HCT116 (cell line): Measurements from ENCODE around the gene IL17RD. TPM values are rescaled to one million over a fixed set of nuclear protein-coding genes. Genes with fewer than 3 reads are reported as not detected.

Source experiments
- ATAC-seq: fragments of 200-7000 bp; cut with Tn5 transposase; 2 replicates; pipeline ENCODE4 v1.9.1; 2020; ENCODE audit warnings: mild to moderate bottlenecking, moderate library complexity
- BruUV-seq: library from RNA; stranded (reverse); fragments of 400-500 nt; replicated peaks from 2 replicates; lab custom pipeline; 2021; lab: Mats Ljungman, UMichigan
- CTCF ChIA-PET: fragments of 300-600 bp; sonication (Branson Sonifier 250); formaldehyde crosslinking; loops from one replicate; lab custom pipeline; 2021; ENCODE audit warnings: antibody characterized with exemption; lab: Charles Lee
- POLR2A ChIA-PET: fragments of 300-600, 350-600 bp; sonication (Branson Sonifier 250); formaldehyde crosslinking; loops from one replicate; lab custom pipeline; 2021; ENCODE audit warnings: antibody characterized with exemption; lab: Charles Lee
- RAD21 ChIA-PET, 2 experiments: fragments of 300-600 bp; sonication (Branson Sonifier 250); formaldehyde crosslinking; loops; one replicate each; lab custom pipeline; 2023; ENCODE audit warnings: low total read pairs in 2 of 2; ENCODE audit not compliant: uncharacterized antibody in 2 of 2, unreplicated experiment in 2 of 2, low non-redundant PET in 1 of 2; lab: Charles Lee
- DNase-seq: peaks from one replicate; pipeline ENCODE4 v3.0.0-alpha.2; 2010; ENCODE audit warnings: low read depth, low spot score
- H2AFZ ChIP-seq: fragments of 200-600 bp; shearing (Covaris generic), sonication (generic); 2 replicates; pipeline ENCODE4 v1.6.1; 2017; ENCODE audit warnings: low read depth, mixed run types, mixed read lengths, antibody characterized with exemption, low read length; ENCODE audit not compliant: poor library complexity, severe bottlenecking
- H3K27ac ChIP-seq: 2 replicates; pipeline ENCODE4 v1.5.1; 2012; ENCODE audit warnings: low read depth, low read length
- H3K27me3 ChIP-seq: fragments of 200-600 bp; sonication (generic); 2 replicates; pipeline ENCODE4 v1.6.1; 2016; ENCODE audit warnings: mixed run types, low read length, mixed read lengths; ENCODE audit not compliant: insufficient read depth
- H3K36me3 ChIP-seq, 2 experiments: fragments of 200-500 bp in 1 of 2; fragments of 200-600 bp in 1 of 2; sonication (Bioruptor generic) in 1 of 2; sonication (generic) in 1 of 2; 2 replicates each; pipeline versions ENCODE4 v1.5.1 to v1.6.1; 2014 to 2016; ENCODE audit warnings: low read length in 2 of 2, inconsistent platforms in 1 of 2, mixed read lengths in 1 of 2, mixed run types in 1 of 2; ENCODE audit not compliant: insufficient read depth in 2 of 2, control insufficient read depth in 1 of 2
- H3K4me1 ChIP-seq, 2 experiments: fragments of 200-600 bp in 1 of 2; sonication (generic) in 1 of 2; 2 replicates each; pipeline versions ENCODE4 v1.5.1 to v1.6.1; 2012 to 2017; ENCODE audit warnings: low read length in 2 of 2, inconsistent platforms in 1 of 2, mild to moderate bottlenecking in 1 of 2, mixed read lengths in 1 of 2, mixed run types in 1 of 2, moderate library complexity in 1 of 2; ENCODE audit not compliant: insufficient read depth in 2 of 2, control insufficient read depth in 1 of 2
- H3K4me2 ChIP-seq: fragments of 200-600 bp; sonication (generic); 2 replicates; pipeline ENCODE4 v1.6.1; 2017; ENCODE audit warnings: mixed run types, low read length, mixed read lengths
- H3K4me3 ChIP-seq, 2 experiments: fragments of 200-600 bp in 1 of 2; sonication (generic) in 1 of 2; replicated peaks in 1 of 2; 2 replicates each; pipeline ENCODE4 v1.5.1; 2011 to 2016; ENCODE audit warnings: low read length in 2 of 2, control low read depth in 1 of 2, low read depth in 1 of 2, mild to moderate bottlenecking in 1 of 2, mixed read lengths in 1 of 2, mixed run types in 1 of 2
- H3K79me2 ChIP-seq: fragments of 200-600 bp; sonication (generic); 2 replicates; pipeline ENCODE4 v1.6.1; 2017; ENCODE audit warnings: mild to moderate bottlenecking, mixed run types, low read length, moderate library complexity, mixed read lengths; ENCODE audit not compliant: insufficient read depth
- H3K9ac ChIP-seq: fragments of 200-600 bp; sonication (generic); 2 replicates; pipeline ENCODE4 v1.6.1; 2016; ENCODE audit warnings: low read length, mixed read lengths
- H3K9me2 ChIP-seq: fragments of 200-600 bp; sonication (generic), shearing (Covaris generic); 2 replicates; pipeline ENCODE4 v1.6.1; 2017; ENCODE audit warnings: mixed run types, mild to moderate bottlenecking, moderate library complexity; ENCODE audit not compliant: insufficient read depth
- H3K9me3 ChIP-seq, 2 experiments: fragments of 200-500 bp in 1 of 2; fragments of 200-600 bp in 1 of 2; sonication (Bioruptor generic) in 1 of 2; sonication (generic) in 1 of 2; 2 replicates each; pipeline ENCODE4 v1.6.1; 2014 to 2017; ENCODE audit warnings: low read length in 2 of 2, mixed read lengths in 2 of 2, inconsistent platforms in 1 of 2, low read depth in 1 of 2, mild to moderate bottlenecking in 1 of 2, mixed run types in 1 of 2, moderate library complexity in 1 of 2; ENCODE audit not compliant: control insufficient read depth in 1 of 2, insufficient read depth in 1 of 2
- H4K20me1 ChIP-seq: fragments of 200-600 bp; sonication (generic), shearing (Covaris generic); 2 replicates; pipeline ENCODE4 v1.6.1; 2017; ENCODE audit warnings: mixed run types, mild to moderate bottlenecking, moderate library complexity; ENCODE audit not compliant: insufficient read depth
- CTCF ChIP-seq, 3 experiments: fragments of 200-600 bp in 1 of 3; sonication (generic) in 1 of 3; IDR thresholded peaks in 2 of 3; conservative IDR thresholded peaks in 1 of 3; 2 replicates each; pipeline ENCODE4 v1.5.1; 2012 to 2017; ENCODE audit warnings: low read depth in 2 of 3, low read length in 2 of 3, antibody characterized with exemption in 1 of 3, borderline replicate concordance in 1 of 3, control low read depth in 1 of 3, mild to moderate bottlenecking in 1 of 3, mixed read lengths in 1 of 3, mixed run types in 1 of 3, moderate library complexity in 1 of 3; ENCODE audit not compliant: insufficient read depth in 1 of 3
- EZH2phosphoT487 ChIP-seq: fragments of 200-600 bp; IDR thresholded peaks from 2 replicates; pipeline ENCODE4 v1.6.1; 2018; ENCODE audit warnings: antibody characterized with exemption, borderline replicate concordance
- FOSL1 ChIP-seq: IDR thresholded peaks from 2 replicates; pipeline ENCODE4 v1.6.1; 2012; ENCODE audit warnings: low read depth
- POLR2A ChIP-seq: IDR thresholded peaks from 2 replicates; pipeline ENCODE4 v1.7.0; 2011; ENCODE audit warnings: borderline replicate concordance; ENCODE audit not compliant: insufficient read depth, insufficient read length; ENCODE audit errors: extremely low read depth
- RAD21 ChIP-seq: IDR thresholded peaks from 2 replicates; pipeline ENCODE4 v1.6.1; 2012; ENCODE audit warnings: low read depth, mild to moderate bottlenecking
- SP1 ChIP-seq: IDR thresholded peaks from 2 replicates; pipeline ENCODE4 v1.6.1; 2012; ENCODE audit warnings: low read depth
- TCF7L2 ChIP-seq: IDR thresholded peaks from 2 replicates; pipeline ENCODE4 v1.7.0; 2011; ENCODE audit warnings: borderline replicate concordance, inconsistent platforms; ENCODE audit not compliant: insufficient read depth, insufficient read length; ENCODE audit errors: extremely low read depth
- ZBTB33 ChIP-seq: IDR thresholded peaks from 2 replicates; pipeline ENCODE4 v1.6.1; 2011; ENCODE audit warnings: mild to moderate bottlenecking, low read length, moderate library complexity; ENCODE audit not compliant: insufficient replicate concordance; ENCODE audit errors: extremely low read depth
- ZFX ChIP-seq: fragments of 450-650 bp; IDR thresholded peaks from 2 replicates; pipeline ENCODE4 v1.6.1; 2017
- intact Hi-C: fragments of 100-400 bp; cut with micrococcal nuclease; formaldehyde crosslinking; loops from 2 replicates; pipeline ENCODE4 v1.10.0; 2022
- total RNA-seq: library from RNA; stranded (reverse); gene quantifications from one replicate; pipeline ENCODE4 v1.2.1, GENCODE V29; 2021; ENCODE audit not compliant: unreplicated experiment
- TF ChIP-seq, protein P1 (sequence below): IDR thresholded peaks from 2 replicates; pipeline ENCODE4 v1.6.1; 2012

Gene IL17RD
- total RNA-seq, 1 experiment from 2014 or later: 12.3 TPM

- CTCF ChIA-PET: no interaction called here
- no peaks in the 10 kb centered on the region for H3K4me1 ChIP-seq
- H3K79me2 ChIP-seq: no peaks in the 10 kb centered on the region
- POLR2A ChIA-PET: no interaction called here
- H3K9me3 ChIP-seq: no peaks in the 10 kb centered on the region
- H4K20me1 ChIP-seq: no peaks in the 10 kb centered on the region; the same call in 1 of the 2 replicates
- no peak overlapping the region for H3K4me2 ChIP-seq
- H3K27ac ChIP-seq: no peak overlapping the region
- RAD21 ChIA-PET: no interaction called here
- no TSS peak for BruUV-seq
- no peaks in the 10 kb centered on the region; the same call in 1 of the 2 replicates for H3K9me2 ChIP-seq
- no peak overlapping the region for H2AFZ ChIP-seq
- intact Hi-C loops: no loop called here
- DNase-seq (no peak), ATAC-seq (no peak)
- no peaks in the 10 kb centered on the region for H3K27me3 ChIP-seq
- H3K4me3 ChIP-seq: no peak overlapping the region
- H3K9ac ChIP-seq: no peak overlapping the region
- H3K36me3 ChIP-seq: no peaks in the 10 kb centered on the region
- no peak for TF ChIP-seq TCF7L2
- TF ChIP-seq POLR2A: no peak
- no peak for TF ChIP-seq ZFX
Observed at GRCh38 chr3:57142411-57142723, 22.8 kb downstream of the IL17RD start.

DNA sequence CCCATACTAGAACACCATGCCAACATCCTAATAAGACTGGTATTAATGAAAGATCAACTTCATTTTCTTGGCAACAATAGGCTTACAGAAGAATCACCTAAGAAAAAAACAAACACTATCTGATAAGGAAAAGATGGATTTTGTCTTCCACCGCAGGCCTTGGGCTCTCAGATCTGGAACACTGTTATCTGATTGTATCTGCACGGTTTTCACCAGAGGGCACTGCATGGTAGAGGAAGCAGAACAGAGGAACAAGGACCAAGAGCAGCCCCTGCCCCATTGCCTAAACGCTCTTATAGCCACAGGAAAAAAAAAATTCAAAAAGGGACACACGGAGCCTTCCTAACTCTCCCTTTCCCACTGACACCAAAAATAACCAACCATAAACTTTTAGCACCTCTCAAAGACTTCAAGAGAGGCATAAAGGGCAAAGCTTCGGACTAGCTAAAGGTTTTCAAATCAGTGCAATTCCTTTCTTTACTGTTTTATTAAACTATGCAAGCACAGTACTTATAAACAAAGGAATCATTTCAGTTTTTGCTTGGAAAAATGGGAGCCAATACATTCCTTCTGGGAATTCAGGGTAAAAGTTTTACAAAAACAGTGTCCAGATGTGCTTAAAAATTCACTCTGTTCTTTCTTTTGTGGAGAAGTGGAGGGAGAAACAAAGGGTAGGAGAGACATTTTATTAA, 23.3 kb downstream of the IL17RD start:
- DNase-seq (no peak), ATAC-seq (no peak)
- H4K20me1 ChIP-seq: no peaks in the 10 kb centered on the region; the same call in 1 of the 2 replicates
- ChIA-PET RAD21 (no interaction called here), CTCF (no interaction called here), POLR2A (no interaction called here)
- H3K79me2 ChIP-seq: no peaks in the 10 kb centered on the region
- H3K36me3 ChIP-seq: no peaks in the 10 kb centered on the region
- H3K27ac ChIP-seq: no peak overlapping the region
- no peak overlapping the region for H2AFZ ChIP-seq
- no peaks in the 10 kb centered on the region; the same call in 1 of the 2 replicates for H3K9me2 ChIP-seq
- no peak overlapping the region for H3K4me3 ChIP-seq
- no peak for TF ChIP-seq EZH2phosphoT487
- TF ChIP-seq, protein P1, sequence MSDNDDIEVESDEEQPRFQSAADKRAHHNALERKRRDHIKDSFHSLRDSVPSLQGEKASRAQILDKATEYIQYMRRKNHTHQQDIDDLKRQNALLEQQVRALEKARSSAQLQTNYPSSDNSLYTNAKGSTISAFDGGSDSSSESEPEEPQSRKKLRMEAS: no peak
- no peak for TF ChIP-seq ZBTB33
- TF ChIP-seq SP1: no peak
- TF ChIP-seq CTCF (IDR thresholded peaks at IDR 0.05 in 2 of 3, conservative IDR thresholded peaks at IDR 0.05 in 1 of 3; ENCODE audit: borderline replicate concordance in 1 of 3, insufficient read depth in 1 of 3, low read depth in 2 of 3, low read length in 2 of 3): no peak
- no peak for TF ChIP-seq FOSL1
- TF ChIP-seq RAD21: no peak
- no peak overlapping the region for H3K4me2 ChIP-seq
- H3K4me1 ChIP-seq: no peaks in the 10 kb centered on the region
- no peaks in the 10 kb centered on the region for H3K9me3 ChIP-seq
- intact Hi-C loops: no loop called here
- BruUV-seq: no TSS peak
- H3K27me3 ChIP-seq: no peaks in the 10 kb centered on the region
- H3K9ac ChIP-seq: no peak overlapping the region
